ENCODE data around the gene RGS18. TPM values are rescaled to one million over a fixed set of nuclear protein-coding genes. Genes with fewer than 3 reads are reported as not detected.
"Not testable (repeated sequence)": the region's sequence is repeated elsewhere in the genome, so short reads cannot be mapped to it uniquely, and the experiment has no call there.

Gene RGS18
- total and polyA plus RNA-seq, 2 of the 4 experiments (the other 2 are of a cell fraction), result 0.09 to 0.18 TPM

DNA sequence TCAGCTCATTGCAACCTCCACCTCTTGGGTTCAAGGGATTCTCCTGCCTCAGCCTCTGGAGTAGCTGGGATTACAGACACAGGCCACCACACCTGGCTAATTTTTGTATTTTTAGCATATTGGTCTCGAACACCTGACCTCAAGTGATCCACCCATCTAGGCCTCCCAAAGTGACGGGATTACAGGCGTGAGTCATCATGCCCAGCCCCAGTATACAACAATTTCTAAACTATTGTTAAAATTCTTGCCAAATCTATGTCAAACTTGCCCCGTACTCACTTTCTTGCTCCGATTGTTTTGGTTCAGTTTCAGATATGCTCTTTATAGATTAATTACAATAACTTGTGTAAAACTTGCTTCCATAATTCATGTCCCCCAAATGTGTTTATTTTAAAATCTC, 4.1 kb downstream of the RGS18 start:
- H4K20me1 ChIP-seq (ENCODE audit: insufficient read depth, low read length), result no peaks in the 10 kb centered on the region
- no peak overlapping the region for H4K8ac ChIP-seq (ENCODE audit: low read depth in 2 of 2, low read length in 2 of 2)
- H4K5ac ChIP-seq (ENCODE audit: low read depth, low read length), result no peak overlapping the region
- H2BK15ac ChIP-seq (ENCODE audit: low read depth, low read length), result no peak overlapping the region
- no peak overlapping the region for H3K9ac ChIP-seq (ENCODE audit: low read depth, low read length)
- no peaks in the 10 kb centered on the region for H3K4me1 ChIP-seq (ENCODE audit: control insufficient read depth, insufficient read depth, low read length)
- H3K79me1 ChIP-seq (ENCODE audit: low read depth in 1 of 2, low read length in 2 of 2), result no peaks in the 10 kb centered on the region
- H2AK5ac ChIP-seq (ENCODE audit: low read depth, low read length), result no peak overlapping the region; the same call in 1 of the 2 replicates
- H2BK5ac ChIP-seq (ENCODE audit: low read depth, low read length, poor library complexity, severe bottlenecking), result no peak overlapping the region
- no peaks in the 10 kb centered on the region for H3K36me3 ChIP-seq (ENCODE audit: control insufficient read depth, insufficient read depth, low read length)
- ChIA-PET CTCF (no interaction called here), POLR2A (ENCODE audit: unreplicated experiment) (no interaction called here)
- dilution Hi-C loops (cut with HindIII; ENCODE audit: low sequenced_read_pairs, unreplicated experiment), result no loop called here
- no peak overlapping the region for H2AK9ac ChIP-seq (replicated peaks; ENCODE audit: low read depth, low read length, poor library complexity)
- no peak overlapping the region for H3K4me3 ChIP-seq (ENCODE audit: insufficient read depth, low read depth, low read length)
- BruUV-seq (replicated peaks), result no TSS peak
- no peak overlapping the region for H3K14ac ChIP-seq (replicated peaks; ENCODE audit: low read depth, low read length)
- H3K23ac ChIP-seq (ENCODE audit: low read depth, low read length), result no peak overlapping the region
- in situ Hi-C loops (cut with MboI; ENCODE audit: low sequenced_read_pairs), result no loop called here
- H4K91ac ChIP-seq (ENCODE audit: insufficient read depth, low read depth, low read length), result no peak overlapping the region
- H2BK20ac ChIP-seq (ENCODE audit: low read depth, low read length), result no peak overlapping the region
- H3K18ac ChIP-seq (ENCODE audit: low read depth, low read length), result no peak overlapping the region
- ATAC-seq (ENCODE audit: low read depth), result no peak
- H3K27me3 ChIP-seq (ENCODE audit: control insufficient read depth, insufficient read depth, low read length), result no peaks in the 10 kb centered on the region
- H3K9me1 ChIP-seq (ENCODE audit: insufficient read depth, low read length), result no peaks in the 10 kb centered on the region
- no peak overlapping the region for H2BK120ac ChIP-seq (ENCODE audit: low read depth, low read length)
- H3K27ac ChIP-seq (ENCODE audit: insufficient read depth, low read length), result no peak overlapping the region
- no peak overlapping the region for H2AFZ ChIP-seq (replicated peaks; ENCODE audit: low read length, poor library complexity)
- H3K56ac ChIP-seq (ENCODE audit: extremely low read depth, insufficient read depth, low read length), result no peak overlapping the region
- no peaks in the 10 kb centered on the region for H3K9me3 ChIP-seq (ENCODE audit: control insufficient read depth, insufficient read depth, low read length)
- intact Hi-C loops (cut with micrococcal nuclease), result loop anchor here (1.0 kb wide), 1 partner anchor 29 kb away; no protein-coding TSS in a partner anchor
- TF ChIP-seq FOS (IDR thresholded peaks at IDR 0.05; ENCODE audit: low read depth, low read length) (no peak), CEBPB (IDR thresholded peaks at IDR 0.05; ENCODE audit: low read depth, low read length) (no peak), NFE2L2 (IDR thresholded peaks at IDR 0.05; ENCODE audit: low read depth, low read length) (no peak), MAZ (IDR thresholded peaks at IDR 0.05; ENCODE audit: borderline replicate concordance, low read depth, low read length) (no peak), ELK1 (IDR thresholded peaks at IDR 0.05; ENCODE audit: borderline replicate concordance, low read depth, low read length) (no peak)
- WGBS, 2 experiments (ENCODE audit: extremely low coverage in 2 of 2, insufficient read length in 1 of 2), result no CpG with 5 or more reads among the region's 5 CpGs
- H3K4ac ChIP-seq (ENCODE audit: low read depth, low read length), result no peak overlapping the region
- H3K4me2 ChIP-seq (ENCODE audit: low read depth, low read length), result no peak overlapping the region
- no peak for DNase-seq

DNA sequence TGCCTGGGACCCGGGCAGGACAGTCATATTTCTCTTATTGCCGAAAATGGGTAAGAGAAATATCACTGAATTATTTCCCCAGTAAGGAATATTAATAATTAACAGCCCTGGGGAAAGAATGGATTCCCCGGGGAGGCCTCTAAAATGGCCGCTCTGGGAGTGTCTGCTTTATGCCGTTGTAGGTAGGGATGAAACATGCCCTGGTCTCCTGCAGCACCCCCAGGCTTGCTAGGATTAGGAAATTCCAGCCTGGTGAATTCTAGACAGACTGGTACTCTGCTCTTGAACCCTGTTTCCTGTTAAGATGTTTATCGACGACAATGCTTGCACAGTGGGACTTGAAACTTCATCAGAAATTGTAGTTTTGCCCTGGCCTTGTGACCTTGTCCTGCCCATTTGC, 6.7 kb downstream of the RGS18 start:
- H3K18ac ChIP-seq (ENCODE audit: low read depth, low read length); H3K56ac ChIP-seq (ENCODE audit: extremely low read depth, insufficient read depth, low read length); H3K79me1 ChIP-seq (ENCODE audit: low read depth in 1 of 2, low read length in 2 of 2); H2BK15ac ChIP-seq (ENCODE audit: low read depth, low read length); DNase-seq; H3K36me3 ChIP-seq (ENCODE audit: control insufficient read depth, insufficient read depth, low read length); H4K5ac ChIP-seq (ENCODE audit: low read depth, low read length); H2AFZ ChIP-seq (replicated peaks; ENCODE audit: low read length, poor library complexity); intact Hi-C loops (cut with micrococcal nuclease); H2BK5ac ChIP-seq (ENCODE audit: low read depth, low read length, poor library complexity, severe bottlenecking); H3K23ac ChIP-seq (ENCODE audit: low read depth, low read length); CTCF ChIA-PET; H3K9me3 ChIP-seq (ENCODE audit: control insufficient read depth, insufficient read depth, low read length); H3K14ac ChIP-seq (replicated peaks; ENCODE audit: low read depth, low read length); POLR2A ChIA-PET (ENCODE audit: unreplicated experiment); H3K4ac ChIP-seq (ENCODE audit: low read depth, low read length); H3K27me3 ChIP-seq (ENCODE audit: control insufficient read depth, insufficient read depth, low read length); dilution Hi-C loops (cut with HindIII; ENCODE audit: low sequenced_read_pairs, unreplicated experiment); H4K8ac ChIP-seq (ENCODE audit: low read depth in 2 of 2, low read length in 2 of 2); H3K27ac ChIP-seq (ENCODE audit: insufficient read depth, low read length); in situ Hi-C loops (cut with MboI; ENCODE audit: low sequenced_read_pairs); H3K4me1 ChIP-seq (ENCODE audit: control insufficient read depth, insufficient read depth, low read length); H4K20me1 ChIP-seq (ENCODE audit: insufficient read depth, low read length); BruUV-seq (replicated peaks); H3K4me3 ChIP-seq (ENCODE audit: insufficient read depth, low read depth, low read length); H3K9me1 ChIP-seq (ENCODE audit: insufficient read depth, low read length); ATAC-seq (ENCODE audit: low read depth); H3K4me2 ChIP-seq (ENCODE audit: low read depth, low read length); H2AK9ac ChIP-seq (replicated peaks; ENCODE audit: low read depth, low read length, poor library complexity); H4K91ac ChIP-seq (ENCODE audit: insufficient read depth, low read depth, low read length); H2BK20ac ChIP-seq (ENCODE audit: low read depth, low read length); H2BK120ac ChIP-seq (ENCODE audit: low read depth, low read length); H3K9ac ChIP-seq (ENCODE audit: low read depth, low read length): not testable (repeated sequence)
- no CpG with 5 or more reads among the region's 7 CpGs for WGBS, 2 experiments (ENCODE audit: extremely low coverage in 2 of 2, insufficient read length in 1 of 2)
- 0 out of 2 replicates have a peak overlapping the region, but pooled peaks have one; percentile 9 for H2AK5ac ChIP-seq (ENCODE audit: low read depth, low read length)

Data from IMR-90 (cell line).